Daoy (cell line): Measurements from ENCODE around the gene BLACAT1. TPM values are rescaled to one million over a fixed set of nuclear protein-coding genes. Genes with fewer than 3 reads are reported as not detected.
A peak's percentile ranks its signal among the peaks of the same experiment; 100 is the strongest.

Experiments
- DNase-seq: peaks from one replicate; pipeline ENCODE4 v3.0.0-alpha.2; 2015; ENCODE audit warnings: low read depth
- total RNA-seq: library from RNA; depleted of rRNA; stranded (reverse); fragments of >200 nt; shearing (Covaris generic); gene quantifications from 2 replicates; pipeline ENCODE4 v1.2.3, GENCODE V29; 2014; rRNA removed

Gene BLACAT1
- total RNA-seq: 0.30 and 0.86 TPM in 2 replicates

- no peak for DNase-seq
Observed at GRCh38 chr1:205455581-205456382, at the start of gene BLACAT1. Gene BLACAT1 (minus strand): TSS chr1:205456045.

DNA sequence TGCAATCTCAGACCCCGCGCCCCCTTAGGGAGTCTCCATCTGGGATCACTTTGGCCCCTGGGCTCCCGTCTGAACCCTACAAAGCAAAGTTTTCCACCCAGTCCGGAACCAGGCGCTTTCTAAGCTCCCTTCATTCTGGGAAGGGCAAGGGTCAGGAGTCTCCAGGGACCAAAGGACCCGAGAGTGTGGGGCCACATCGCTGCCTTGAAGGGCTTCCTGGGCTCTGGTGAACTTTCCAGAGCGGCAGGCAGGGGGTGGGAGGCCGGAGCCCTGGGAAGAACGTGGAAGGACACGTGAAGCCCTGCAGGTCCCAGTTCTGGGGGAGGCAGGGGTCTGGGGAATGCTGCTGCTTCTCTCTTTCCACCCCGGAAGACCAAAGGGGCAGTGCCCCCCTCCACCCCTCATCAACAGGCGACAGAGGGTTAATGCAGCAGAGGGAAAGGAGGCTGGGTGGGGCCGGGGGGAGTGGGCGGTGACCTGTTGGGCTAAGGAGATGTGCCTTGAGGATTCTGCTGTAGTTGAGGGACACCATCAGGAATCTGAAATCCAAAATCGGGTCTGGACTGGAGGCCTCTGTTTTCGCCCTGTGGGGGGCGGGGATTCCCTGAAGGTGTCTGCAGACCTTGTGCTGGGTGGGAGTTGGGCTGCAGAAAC lies 49.4 kb upstream of the BLACAT1 start:
- DNase-seq: peak; percentile 30

DNA sequence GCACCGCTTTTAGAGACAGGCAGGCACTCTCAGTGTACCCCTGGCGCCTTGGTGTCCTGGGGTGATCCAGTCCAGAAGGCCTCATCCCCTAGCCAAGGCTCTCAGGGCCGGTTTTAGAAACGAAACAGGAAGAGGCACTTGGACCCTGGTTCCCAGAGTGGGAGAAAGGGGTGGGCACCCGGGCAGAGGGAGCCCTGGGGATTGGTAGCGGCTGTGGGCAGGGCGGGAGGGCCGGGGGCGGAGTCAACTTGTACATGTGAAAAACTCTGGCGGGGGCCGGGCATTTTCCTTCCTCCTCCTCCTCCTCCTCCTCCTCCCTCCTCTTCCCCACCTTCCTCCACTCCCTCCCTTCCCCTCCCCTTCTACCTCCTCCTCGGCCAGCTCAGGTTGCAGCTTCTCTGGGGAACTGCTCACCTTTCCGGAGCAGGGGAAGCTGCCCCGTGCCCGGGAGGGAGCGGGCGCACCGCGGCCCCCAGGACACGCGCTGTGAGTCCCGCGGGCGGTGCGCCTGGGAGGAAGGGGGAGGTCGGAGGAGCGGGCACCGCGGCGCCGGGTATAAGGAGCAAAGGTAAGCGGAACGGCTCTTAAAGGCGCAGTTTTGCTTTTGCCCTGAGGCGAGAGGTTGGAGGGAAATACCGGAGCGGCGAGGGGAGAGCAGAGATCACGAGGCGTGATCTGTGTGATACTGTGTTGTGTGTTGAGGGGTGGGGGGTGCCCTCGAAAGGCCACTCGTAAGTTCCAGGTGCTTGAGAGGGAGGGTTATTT lies 48.6 kb upstream of the BLACAT1 start, which contains the start of gene CDK18:
TSS of gene CDK18 (plus strand) at position 359 of the 765 bp plus-strand sequence. CDS start 18,499 bp downstream, outside the sequence.
- DNase-seq: peak; percentile 88

DNA sequence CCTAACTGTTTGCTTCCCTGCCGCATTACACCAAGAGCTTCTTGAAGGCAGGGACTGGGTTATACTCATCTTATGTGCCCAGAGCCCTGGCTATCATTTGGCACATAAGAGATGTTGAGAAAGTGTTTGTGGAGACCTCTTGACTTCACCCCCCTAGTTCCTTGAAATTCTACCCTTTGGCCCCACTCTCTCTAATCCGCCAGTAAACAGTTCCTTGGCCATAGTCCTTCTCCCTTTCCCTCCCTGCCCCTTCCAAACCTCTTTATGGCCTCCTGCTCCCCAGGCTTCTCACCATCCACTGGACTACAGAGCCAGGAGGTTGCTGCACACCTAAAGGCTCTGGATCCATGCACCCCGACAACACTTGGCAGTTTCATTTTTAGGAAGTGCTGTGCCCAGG lies 47.1 kb upstream of the BLACAT1 start:
- no peak for DNase-seq

- no peak for DNase-seq
Observed at GRCh38 chr1:205502111-205502810, 46.4 kb upstream of the BLACAT1 start.

GRCh38 chr1:205500240-205501233 lies 44.7 kb upstream of the BLACAT1 start:
- no peak for DNase-seq

GRCh38 chr1:205499789-205500188 lies 43.9 kb upstream of the BLACAT1 start:
- no peak for DNase-seq

- DNase-seq: no peak
Observed at GRCh38 chr1:205497351-205497750, 41.5 kb upstream of the BLACAT1 start.

DNA sequence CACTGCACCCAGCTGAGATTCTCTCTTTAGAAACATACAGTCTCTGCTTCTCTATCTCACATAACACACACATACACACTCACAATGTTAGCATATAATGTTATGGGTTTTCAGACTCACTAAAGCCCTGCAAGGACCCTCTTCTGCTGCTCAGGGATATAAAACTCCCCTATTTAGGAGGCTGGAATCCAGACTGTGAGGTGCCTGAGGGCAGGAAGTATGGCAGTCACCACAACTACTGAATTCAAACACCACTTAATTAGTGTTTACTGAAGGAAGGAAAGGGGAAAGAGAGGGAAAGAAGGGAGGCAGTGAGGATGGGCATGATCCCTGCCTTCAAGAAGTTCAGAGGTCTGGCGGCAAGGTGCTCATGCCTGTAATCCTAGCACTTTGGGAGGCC lies 40.8 kb upstream of the BLACAT1 start:
- no peak for DNase-seq

DNA sequence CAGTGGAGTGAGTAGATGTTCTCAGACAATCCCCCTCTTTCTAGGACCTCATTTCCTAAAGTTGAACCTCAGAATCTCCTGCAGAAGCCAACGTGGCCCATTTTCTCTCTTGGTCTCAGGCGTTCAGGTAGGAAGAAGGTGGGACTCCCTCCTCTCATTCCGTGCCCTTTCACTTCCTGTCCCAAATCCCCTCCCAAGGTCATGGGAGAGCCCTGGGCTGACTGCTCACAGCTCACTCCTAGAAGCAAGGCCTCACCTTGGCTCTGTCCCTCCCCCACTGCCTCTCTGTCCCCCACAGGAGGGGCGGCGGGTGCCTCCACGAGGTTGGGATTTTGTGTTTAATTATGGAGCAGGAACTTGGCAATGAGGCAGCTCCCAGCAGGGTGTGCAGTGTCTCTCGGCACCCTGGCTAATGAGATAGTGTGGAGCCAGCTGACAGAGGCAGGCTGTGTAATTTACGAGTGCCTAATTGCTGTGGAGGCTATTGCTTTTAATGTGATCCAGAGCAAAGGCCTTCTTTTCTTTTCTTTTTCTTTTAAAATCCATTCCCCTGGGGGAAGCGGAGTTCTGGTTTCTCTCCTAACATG lies 39.5 kb upstream of the BLACAT1 start:
- no peak for DNase-seq

DNA sequence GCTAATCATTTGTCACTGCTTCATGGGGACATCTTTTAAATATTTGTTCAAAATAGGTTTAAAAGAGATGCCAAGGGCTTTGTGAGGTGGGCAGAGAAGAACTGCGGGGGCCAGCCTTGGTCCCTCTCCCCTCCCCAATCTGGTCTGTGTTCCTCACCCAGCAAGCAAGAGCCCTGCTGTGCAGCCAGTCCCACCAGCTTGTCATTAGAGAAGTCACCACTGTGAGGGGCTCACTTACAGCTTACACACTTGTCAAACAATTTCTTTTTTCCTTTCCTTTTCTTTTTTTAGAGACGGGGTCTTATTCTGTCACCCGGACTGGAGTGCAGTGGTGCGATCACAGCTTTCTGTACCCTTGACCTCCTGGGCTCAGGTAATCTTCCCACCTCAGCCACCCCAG lies 38.3 kb upstream of the BLACAT1 start:
- no peak for DNase-seq

GRCh38 chr1:205493241-205494085 lies 37.6 kb upstream of the BLACAT1 start:
- DNase-seq: peak; percentile 89

DNA sequence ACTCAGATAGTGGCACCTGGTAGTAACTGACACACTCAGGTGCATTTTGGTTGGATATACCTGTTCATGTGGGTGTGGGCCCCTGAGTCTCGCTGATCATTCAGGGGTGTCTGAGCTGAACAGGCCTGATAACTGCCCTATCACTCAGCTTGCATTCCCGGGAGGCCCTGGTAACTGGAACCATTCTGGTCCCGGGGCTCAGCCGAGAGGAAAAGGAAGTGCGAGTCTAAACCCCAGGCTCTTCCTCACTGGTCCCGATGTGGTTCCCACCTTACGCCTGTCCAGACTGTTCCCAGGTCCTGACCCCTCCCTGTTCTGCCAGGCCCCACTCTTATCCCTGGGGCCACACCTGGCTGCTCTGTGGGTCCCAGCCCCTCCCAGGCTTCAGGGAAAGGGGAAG lies 36.9 kb upstream of the BLACAT1 start:
- DNase-seq: no peak

DNA sequence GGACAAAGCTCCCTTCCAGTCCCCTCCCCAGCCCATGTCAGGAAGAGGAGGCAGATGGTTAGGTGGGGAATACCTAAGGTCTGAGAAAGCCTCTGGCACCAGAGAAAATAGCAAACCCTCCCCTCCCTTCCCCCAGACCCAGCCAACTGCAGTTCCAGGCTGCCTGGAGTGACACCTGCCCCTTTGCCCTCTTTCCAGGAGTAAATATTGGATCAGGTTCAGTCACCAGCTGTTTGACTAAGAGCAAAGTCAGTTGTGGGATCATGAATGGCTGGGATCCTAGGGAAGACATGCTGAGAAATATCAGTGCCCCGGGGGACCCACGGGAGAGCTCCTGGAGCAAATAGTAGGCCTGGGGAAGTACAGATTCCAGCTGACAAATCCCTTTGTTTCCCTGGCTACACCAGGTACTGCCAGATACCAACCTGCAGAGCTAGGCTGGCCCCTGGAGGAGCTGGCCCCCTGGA lies 36.4 kb upstream of the BLACAT1 start:
- no peak for DNase-seq

GRCh38 chr1:205491794-205492193 lies 35.9 kb upstream of the BLACAT1 start:
- DNase-seq: no peak

- DNase-seq: peak; percentile 67
Observed at GRCh38 chr1:205488074-205488723, 32.4 kb upstream of the BLACAT1 start.

- no peak for DNase-seq
Observed at GRCh38 chr1:205486258-205486657, 30.4 kb upstream of the BLACAT1 start.
